Anterior cingulate cortex (tissue), 58 donors: ENCODE data around the gene STIP1.

Experiments
- DNase-seq, 58 donors: peaks; one replicate each; lab custom pipeline; 2025; lab: John Stamatoyannopoulos, UW

Gene STIP1

GRCh38 chr11:64232182-64232966 lies 46.4 kb downstream of the STIP1 start:
- no peak for DNase-seq

GRCh38 chr11:64232967-64233315 lies 47.0 kb downstream of the STIP1 start:
- peak in 4 of 58 donors; percentile 23 to 46 (median 26) for DNase-seq

GRCh38 chr11:64233913-64234586 lies 48.1 kb downstream of the STIP1 start, which contains the start of gene VEGFB:
TSS of gene VEGFB (plus strand) at chr11:64234584. CDS start at chr11:64234834, 250 bp downstream.
- peak in 47 of 58 donors; percentile 26 to 74 (median 57) for DNase-seq

GRCh38 chr11:64234647-64235379 lies 48.8 kb downstream of the STIP1 start:
- DNase-seq: peak in 5 of 58 donors; percentile 22 to 45 (median 29)

GRCh38 chr11:64235437-64236161 lies 49.6 kb downstream of the STIP1 start:
- no peak for DNase-seq

GRCh38 chr11:64237484-64237951 lies 51.5 kb downstream of the STIP1 start:
- DNase-seq: no peak

GRCh38 chr11:64238076-64238475 lies 52.1 kb downstream of the STIP1 start:
- no peak for DNase-seq

GRCh38 chr11:64238999-64239398 lies 53.0 kb downstream of the STIP1 start:
- peak in 2 of 58 donors; percentile 17 to 24 for DNase-seq

- peak in 6 of 58 donors; percentile 46 to 68 (median 50) for DNase-seq
Observed at GRCh38 chr11:64239662-64240434, 53.9 kb downstream of the STIP1 start.

- DNase-seq: peak; percentile 76 to 100 (median 97)
Observed at GRCh38 chr11:64240435-64241240, 54.7 kb downstream of the STIP1 start, which contains the start of gene FKBP2. TSS of gene FKBP2 (plus strand) at chr11:64241095. CDS start at chr11:64242388, 1,293 bp downstream.

- DNase-seq: peak; percentile 92 to 100 (median 99)
Observed at GRCh38 chr11:64241241-64241490, 55.2 kb downstream of the STIP1 start.

GRCh38 chr11:64241491-64242374 lies 55.8 kb downstream of the STIP1 start:
- peak in 2 of 58 donors; percentile 58 to 79 for DNase-seq

- DNase-seq: no peak
Observed at GRCh38 chr11:64243236-64243854, 57.4 kb downstream of the STIP1 start.

- DNase-seq: no peak
Observed at GRCh38 chr11:64244107-64244506, 58.1 kb downstream of the STIP1 start.

- no peak for DNase-seq
Observed at GRCh38 chr11:64244966-64245365, 59.0 kb downstream of the STIP1 start.

GRCh38 chr11:64245401-64245796 lies 59.4 kb downstream of the STIP1 start:
- DNase-seq: peak in 27 of 58 donors; percentile 16 to 60 (median 33)
